Esophagus squamous epithelium (tissue), 4 donors: ENCODE results near the gene RCAN1.

Source experiments
- POLR2A ChIP-seq, 4 donors: fragments of 450-650 bp; IDR thresholded peaks; one replicate each; pipeline ENCODE4 v1.6.1; 2017; ENCODE audit warnings: antibody characterized with exemption in 4 of 4, mild to moderate bottlenecking in 4 of 4, moderate library complexity in 3 of 4
- TF ChIP-seq, protein P1 (sequence below), 6 experiments: fragments of 450-650 bp in 4 of 6; fragments of 200-600 bp in 2 of 6; sonication (generic) in 2 of 6; IDR thresholded peaks; one replicate each; pipeline ENCODE4 v1.5.1; 2016 to 2019; ENCODE audit warnings: antibody characterized with exemption in 6 of 6, mild to moderate bottlenecking in 4 of 6, moderate library complexity in 4 of 6

DNA sequence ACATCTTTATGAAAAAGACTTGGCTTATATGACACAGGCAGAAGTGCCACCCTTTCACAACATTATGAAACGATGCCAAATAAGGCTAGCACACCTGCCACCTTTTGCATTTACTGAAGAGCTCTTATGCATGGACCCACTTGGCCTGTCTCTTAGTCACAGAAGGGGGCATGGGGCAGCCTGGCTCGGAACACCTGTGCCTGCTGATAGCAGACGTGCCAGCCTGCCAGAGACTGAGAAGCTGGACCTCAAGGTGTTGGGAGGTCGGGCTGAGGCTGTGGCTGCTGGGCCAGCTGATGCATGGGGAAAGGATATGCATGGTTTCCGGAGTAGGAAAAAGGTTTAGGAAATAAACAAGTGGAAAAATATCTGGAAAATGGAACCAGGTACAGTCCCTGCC is 21.5 kb downstream of the RCAN1 start:
- TF ChIP-seq, protein P1, sequence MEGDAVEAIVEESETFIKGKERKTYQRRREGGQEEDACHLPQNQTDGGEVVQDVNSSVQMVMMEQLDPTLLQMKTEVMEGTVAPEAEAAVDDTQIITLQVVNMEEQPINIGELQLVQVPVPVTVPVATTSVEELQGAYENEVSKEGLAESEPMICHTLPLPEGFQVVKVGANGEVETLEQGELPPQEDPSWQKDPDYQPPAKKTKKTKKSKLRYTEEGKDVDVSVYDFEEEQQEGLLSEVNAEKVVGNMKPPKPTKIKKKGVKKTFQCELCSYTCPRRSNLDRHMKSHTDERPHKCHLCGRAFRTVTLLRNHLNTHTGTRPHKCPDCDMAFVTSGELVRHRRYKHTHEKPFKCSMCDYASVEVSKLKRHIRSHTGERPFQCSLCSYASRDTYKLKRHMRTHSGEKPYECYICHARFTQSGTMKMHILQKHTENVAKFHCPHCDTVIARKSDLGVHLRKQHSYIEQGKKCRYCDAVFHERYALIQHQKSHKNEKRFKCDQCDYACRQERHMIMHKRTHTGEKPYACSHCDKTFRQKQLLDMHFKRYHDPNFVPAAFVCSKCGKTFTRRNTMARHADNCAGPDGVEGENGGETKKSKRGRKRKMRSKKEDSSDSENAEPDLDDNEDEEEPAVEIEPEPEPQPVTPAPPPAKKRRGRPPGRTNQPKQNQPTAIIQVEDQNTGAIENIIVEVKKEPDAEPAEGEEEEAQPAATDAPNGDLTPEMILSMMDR (IDR thresholded peaks at IDR 0.05) = no peak
- TF ChIP-seq POLR2A (IDR thresholded peaks at IDR 0.05) = no peak
